NCI-H2196 (cell line): Measurements from ENCODE around the gene HIGD1B.

Source experiments
- DNase-seq: peaks from one replicate; lab custom pipeline; 2025; ENCODE audit not compliant: unreplicated experiment; lab: John Stamatoyannopoulos, UW

HIGD1B gene

DNA sequence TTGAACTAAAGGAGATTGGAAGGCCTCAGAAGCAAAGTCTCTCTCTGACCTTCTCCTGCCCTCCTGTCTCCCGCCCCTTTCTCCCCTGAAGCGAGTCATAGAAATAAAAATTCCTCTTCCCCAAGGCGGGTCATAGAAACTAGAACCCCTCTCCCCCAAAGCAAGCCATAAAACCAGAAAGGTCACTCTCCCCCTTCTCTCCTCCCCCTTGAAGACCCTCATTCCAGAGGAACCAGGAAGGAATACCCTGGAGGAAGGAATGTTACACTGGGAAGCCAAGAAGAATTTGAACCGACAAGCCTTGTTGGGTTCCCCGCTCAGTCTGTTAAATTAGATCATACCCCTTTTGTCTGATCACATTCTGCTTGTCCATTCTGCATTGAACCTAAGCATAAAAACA lies 14.9 kb upstream of the HIGD1B start:
- DNase-seq: no peak

DNA sequence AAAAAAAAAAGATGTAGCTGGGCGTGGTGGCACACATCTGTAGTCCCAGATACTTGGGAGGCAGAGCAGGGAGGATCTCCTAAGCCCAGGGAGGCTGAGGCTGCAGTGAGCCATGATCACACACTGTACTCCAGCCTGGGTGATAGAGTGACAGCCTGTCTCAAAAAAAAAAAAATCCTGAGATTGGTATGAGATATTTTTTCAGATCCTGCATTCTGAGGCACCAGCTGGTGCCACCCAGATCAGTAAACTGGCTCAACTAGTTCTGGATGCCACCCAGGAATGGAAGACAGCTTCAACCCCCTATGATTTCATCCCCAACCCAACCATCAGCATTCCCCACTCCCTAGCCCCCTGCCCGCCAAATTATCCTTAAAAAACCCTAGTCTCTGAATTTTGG lies 10.5 kb upstream of the HIGD1B start:
- DNase-seq: no peak

DNA sequence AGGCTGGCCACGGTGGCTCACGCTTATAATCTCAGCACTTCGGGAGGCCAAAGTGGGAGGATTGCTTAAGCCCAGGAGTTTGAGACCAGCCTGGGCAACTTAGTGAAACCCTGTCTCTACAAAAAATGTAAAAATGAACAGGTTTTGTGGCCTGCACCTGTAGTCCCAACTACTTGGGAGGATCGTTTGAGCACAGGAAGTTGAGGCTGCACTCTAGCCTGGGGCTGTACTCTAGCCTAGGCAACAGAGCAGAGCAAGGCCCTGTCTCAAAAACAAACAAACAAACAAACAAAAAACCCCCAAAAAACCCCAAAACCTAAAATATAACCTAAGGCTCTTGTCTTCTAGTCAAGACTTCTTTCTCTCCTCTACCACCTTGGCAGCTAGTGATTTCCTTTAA lies 7.4 kb upstream of the HIGD1B start:
- no peak for DNase-seq

DNA sequence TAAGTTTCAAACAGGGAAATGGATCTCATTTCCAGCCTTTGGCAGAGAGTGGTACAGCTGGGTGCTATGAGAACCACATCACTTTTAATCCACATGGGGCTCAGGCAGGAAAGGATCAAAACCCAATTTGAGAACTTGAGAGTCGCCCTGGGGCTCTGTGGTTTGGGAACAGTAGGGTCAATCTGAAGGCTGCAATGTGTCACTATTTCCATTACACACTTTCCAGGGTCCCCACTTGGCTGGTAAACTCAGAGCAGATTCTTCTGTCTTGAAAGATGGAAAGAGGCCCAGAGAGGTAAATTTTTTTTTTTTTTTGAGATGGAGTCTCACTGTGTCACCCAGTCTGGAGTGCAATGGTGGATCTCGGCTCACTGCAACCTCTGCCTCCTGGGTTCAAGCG lies 6.7 kb upstream of the HIGD1B start:
- no peak for DNase-seq

DNA sequence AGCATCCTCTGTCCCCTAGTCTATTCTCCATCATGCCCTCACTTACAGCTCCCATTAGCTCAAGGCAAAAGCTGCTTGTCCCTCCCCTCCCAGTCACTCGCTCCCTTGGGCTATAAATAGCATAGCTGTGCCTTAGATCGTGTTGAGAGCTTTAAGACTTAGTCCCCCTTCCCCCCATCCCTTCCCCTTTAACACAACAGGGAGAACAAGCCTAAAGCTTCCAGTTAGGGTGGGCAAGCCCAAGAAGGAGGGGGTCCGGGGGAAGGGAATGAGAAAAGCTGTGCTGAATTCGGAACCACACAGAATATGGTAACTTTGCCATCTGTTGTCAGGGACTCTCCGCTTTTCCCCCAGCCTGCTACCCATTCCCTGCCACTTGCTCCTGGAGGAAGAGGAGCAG lies 4.9 kb upstream of the HIGD1B start:
- DNase-seq: no peak

DNA sequence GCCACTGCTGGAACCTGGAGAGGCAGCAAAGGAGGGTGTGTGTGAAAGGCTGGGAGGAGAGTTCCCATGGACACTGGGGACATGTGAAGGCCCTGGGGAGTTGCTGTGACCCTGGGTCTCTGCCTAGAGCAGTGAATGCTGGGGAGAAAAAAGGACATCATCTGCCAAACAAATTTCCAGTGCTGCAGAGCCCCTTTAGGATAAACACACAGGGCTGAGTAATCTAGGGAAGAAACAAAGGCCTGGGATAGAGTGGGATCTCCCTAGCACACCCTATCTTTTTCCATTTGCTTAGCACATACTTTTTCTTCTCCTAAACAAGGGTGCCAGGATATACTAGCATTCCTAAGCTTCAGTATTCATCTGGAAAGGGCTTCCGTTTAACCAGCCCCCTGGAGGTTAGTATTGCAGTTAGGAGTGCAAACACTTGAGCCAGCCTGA lies 3.3 kb upstream of the HIGD1B start:
- no peak for DNase-seq

DNA sequence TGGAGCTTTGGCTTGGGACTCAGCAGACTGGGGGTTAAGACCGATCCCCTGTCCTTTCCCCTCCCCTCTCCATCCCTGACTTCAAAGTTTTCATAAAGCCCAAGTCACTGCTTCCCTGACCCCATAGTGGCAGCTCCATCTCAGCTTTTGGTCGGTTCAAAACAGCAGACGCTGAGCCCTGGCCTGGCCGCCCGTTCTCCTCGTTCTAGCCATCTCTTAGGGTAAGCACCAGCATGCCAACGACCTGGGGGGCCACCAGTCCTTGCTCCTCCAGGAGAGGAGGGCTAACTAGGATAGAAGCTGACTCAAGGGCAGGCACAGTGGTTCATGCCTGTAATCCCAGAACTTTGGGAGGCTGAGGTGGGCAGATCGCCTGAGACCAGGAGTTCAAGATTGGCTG lies 1.5 kb upstream of the HIGD1B start:
- DNase-seq: no peak

DNA sequence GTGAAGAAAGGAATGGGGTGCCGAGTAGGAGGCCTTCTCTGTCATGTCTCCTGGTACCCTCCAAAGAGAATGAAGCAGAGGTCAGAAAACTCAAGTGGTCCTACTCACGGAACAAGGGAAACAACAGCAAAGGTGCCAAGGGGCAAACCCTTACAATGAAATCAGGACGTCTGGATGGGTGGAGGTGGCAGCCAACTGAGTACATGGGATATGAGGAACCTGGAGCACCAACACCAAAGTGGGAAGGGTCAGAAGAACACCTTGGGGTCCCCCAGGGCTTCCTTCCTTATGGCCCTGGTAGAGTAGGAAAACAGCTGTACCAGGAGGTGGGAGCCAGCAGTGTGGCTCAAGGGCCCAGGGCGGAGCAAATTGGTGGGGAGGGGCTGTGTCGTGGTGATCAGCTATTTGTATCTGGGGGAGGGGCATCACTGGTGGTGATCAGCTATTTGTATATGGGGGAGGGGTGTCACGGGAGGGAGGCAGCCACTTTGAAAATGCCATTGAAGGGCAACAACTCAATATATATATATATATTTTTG lies 643 bp downstream of the HIGD1B start:
- DNase-seq: no peak

DNA sequence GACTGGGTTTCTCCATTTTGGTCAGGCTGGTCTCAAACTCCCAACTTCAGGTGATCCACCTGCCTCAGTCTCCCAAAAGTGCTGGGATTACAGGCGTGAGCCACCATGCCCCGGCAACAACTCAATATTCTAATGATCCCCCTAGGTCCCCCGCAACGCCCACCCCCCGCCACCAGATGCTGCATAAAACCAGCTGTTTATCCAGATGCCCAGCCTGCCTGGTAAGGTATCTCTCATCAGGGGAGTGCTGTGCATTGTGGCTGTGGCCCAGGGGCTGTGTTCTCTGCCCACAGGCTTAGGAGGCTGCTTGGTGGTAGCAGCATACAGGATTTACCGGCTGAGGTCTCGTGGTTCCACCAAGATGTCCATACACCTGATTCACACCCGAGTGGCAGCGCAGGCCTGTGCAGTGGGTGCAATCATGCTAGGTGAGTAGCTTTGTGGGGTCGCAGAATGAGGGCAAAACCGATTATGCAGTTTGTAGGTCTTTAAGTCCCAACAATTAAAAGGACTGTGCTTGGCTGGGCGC lies 1.3 kb downstream of the HIGD1B start:
- DNase-seq: no peak

DNA sequence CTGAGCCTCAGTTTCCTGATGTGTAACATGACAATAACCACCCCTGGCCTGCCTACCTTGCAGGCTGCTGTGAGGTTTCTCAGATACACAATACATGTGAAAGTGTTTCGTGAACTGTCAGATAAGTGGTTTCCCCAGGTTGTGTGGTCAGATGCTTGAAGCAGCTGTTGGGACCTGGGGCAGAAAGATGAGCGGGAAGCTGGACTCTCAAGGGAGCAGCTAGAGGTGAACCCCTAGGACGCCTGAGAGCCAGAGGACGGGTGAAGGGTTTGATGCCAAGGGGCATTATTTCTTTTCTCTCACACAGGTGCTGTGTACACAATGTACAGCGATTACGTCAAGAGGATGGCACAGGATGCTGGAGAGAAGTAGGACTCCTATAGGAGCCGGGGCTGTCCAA lies 2.3 kb downstream of the HIGD1B start:
- DNase-seq: no peak

DNA sequence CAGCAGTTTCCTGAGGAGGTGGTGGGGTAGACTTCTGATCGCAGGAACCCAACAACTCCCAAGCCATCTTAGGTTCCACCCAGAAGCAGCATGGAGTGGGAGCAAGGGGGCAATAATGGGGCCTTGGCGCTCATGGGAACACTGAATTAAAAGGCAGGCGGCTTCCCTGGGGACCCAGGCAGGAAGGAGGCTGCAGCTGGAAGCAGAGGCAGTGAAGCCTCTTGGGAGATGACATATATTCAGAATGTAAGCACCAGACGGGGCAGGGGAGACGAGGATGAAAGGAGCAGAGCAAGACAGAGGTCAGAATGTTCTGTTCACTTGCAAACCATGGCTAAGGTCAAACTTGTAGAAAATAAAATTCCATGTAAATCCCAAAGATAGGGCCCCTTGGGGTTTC lies 2.9 kb downstream of the HIGD1B start:
- no peak for DNase-seq

DNA sequence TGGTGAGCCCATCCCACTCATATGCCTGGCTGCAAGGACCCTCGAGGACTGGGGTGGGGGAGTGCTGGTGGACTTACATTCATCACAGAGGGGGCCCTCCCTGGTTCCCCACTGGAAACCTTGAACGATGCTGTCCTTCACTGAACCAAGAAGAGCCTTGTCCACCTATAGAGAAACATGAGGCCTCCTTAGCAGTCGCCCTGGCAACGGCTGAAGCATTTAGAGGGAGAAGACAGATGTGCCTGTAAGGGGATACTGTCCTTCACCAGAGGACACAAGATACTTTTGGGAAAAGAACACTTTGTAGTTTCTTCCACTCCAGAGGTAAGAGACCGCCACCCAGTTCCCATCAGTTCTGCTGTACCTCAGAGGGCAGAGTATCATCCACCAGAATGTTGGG lies 6.5 kb downstream of the HIGD1B start:
- DNase-seq: no peak

DNA sequence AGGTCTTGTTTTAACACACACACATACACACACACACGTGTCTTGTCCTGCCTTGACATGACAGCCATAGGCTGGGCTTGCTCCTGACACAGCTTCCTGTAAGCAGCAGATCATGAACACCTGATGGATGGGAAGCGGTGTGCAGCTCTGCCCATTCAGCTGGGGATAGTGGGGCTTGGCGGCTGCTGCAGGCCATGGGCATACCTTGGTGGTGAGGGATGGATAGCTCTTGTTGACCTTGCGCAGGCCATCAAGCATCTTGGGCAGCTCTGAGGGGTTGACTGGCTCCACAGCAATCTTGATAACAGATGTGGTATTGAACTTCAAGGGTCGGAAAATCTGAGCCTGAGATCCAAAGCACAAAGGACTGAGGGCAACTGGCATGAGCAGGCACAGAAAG lies 12.0 kb downstream of the HIGD1B start:
- no peak for DNase-seq

DNA sequence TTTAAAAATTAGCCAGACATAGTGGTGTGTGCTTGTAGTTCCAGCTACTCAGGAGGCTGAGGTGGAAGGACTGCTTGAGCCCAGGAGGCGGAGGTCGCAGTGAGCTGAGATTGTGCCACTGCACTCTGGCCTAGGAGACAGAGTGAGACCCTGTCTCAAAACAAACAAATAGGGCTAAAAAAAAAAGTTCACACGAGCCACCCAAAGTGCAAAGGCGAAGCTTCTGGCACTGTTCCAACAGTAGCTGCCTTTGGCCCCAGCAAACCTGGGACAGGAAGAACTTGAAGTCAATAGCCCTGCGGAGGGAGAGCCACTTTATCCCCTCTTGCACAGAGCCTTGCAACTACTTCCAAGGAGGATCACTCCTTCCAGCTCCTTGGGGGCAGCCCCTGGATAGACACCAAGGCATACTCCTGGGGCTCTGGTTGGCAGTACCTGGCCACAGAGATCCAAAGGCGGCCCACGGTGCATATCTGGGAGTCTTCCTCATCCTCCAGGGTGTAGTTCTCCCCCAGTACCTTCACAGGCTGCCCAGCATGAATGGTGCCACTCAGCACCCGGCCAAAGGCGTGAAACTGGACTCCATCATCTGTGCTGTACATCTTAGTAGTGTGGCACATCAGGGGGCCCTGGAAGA lies 14.7 kb downstream of the HIGD1B start:
- DNase-seq: no peak

DNA sequence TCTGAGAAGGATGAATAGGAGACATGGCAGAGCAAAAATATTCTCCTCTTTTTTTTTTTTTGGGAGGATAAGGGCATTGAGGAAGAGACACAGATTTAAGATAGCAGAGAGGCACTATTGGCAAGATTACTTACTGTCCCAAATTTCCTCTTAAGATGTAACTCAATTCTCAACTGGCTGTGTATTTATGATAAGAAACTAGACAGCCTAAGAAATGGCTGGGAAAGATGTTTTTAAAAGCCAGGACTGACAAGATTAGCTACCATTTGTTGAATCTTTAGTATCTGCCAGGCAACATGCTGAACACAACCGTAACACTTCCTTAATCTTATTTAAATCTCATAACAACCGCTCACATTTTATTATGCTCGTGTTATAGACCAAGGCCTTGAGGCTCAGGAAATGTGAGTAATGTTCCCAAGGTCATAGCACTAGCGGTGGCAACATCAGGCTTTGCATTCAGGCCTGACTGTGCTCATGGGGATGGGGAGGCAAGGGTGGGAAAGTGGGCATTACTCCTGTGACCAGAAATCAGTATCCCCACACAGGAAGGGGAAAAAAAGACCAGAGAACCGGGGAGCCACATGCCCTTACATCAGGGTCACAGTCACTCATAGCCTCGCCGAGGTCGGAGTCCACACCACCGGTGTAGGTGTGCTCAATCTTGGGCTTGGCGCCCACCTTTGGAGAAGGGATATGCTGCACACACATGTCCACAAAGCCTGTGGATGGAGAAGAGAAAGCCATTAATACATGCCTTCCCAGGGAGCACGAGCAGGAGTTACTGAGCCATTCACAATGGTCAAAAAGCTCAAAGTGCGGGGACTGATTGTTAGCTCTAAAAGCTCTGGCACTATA lies 15.6 kb downstream of the HIGD1B start:
- no peak for DNase-seq

DNA sequence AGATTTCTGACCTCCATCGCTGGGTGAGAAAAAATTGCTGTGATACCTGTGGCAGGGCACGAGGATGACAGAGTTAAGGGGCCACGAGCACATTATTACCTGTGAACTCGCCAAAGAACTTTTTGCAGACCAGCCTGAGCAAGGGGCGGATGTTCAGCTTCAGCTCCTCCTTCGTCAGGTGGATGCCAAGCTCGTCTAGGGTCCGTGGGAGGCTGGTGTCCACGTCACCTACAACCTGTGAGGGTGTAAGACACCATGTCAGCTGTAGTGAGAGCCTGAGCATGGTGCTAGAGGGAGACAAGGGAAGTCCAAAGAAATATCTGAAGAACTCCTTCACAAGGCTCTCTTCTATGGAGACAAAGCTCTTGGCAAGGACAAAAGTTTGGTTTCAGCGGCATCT lies 17.1 kb downstream of the HIGD1B start:
- DNase-seq: no peak

DNA sequence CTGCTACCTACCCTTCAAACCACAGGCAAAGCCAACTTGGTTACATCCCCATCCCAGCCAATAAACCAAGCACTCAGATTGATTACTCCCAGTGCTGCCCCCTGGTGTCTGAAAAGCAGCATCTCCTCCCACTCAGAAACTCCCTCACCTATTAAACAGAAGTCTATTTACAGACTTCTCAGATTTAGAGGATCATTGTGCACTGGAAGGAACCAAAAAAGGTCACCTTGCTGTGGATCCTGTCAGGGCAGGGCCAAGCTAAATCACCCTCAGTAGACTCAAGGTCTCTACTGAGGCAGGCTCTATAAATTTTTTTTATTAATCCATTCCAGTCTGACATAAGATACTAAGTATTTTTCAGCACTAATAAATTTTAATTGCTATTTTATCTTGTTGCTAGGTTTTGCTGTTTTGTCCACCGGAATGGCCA lies 17.6 kb downstream of the HIGD1B start:
- peak; percentile 75 for DNase-seq

DNA sequence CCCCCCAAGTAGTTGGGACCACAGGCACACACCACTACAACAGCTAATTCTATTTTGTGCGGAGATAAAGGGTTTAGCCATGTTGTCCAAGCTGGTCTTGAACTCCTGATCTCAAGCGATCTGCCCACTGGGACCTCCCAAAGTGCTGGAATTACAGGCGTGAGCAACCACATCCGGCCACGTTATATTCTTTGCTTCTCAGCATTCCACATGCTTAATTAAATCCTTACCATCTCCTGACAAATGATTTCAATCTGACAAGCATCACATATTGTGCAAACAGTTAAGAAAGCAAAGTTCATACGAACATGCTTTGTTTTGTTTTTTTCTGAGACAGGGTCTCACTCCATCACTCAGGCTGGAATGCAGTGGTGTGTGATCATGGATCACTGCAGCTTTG lies 18.2 kb downstream of the HIGD1B start:
- no peak for DNase-seq

DNA sequence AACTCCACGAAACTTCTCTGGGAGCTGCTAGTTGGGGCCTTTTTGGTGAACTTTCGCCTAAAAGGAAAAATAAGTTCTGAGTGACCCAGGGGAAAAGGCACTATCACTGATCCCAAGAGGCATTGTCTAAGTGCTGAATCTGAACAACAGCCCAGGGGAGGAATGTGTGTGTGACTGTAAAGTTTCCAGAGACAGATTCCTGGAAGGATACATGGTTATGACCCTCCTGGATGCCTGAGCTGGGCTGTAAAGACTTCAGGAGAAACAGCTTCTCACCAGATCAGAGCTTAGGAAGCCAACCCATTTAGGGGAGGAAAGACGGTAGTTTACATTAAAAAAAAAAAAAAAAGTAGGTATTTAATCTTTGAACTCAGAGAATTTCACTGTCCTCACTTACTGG lies 20.2 kb downstream of the HIGD1B start:
- DNase-seq: no peak

DNA sequence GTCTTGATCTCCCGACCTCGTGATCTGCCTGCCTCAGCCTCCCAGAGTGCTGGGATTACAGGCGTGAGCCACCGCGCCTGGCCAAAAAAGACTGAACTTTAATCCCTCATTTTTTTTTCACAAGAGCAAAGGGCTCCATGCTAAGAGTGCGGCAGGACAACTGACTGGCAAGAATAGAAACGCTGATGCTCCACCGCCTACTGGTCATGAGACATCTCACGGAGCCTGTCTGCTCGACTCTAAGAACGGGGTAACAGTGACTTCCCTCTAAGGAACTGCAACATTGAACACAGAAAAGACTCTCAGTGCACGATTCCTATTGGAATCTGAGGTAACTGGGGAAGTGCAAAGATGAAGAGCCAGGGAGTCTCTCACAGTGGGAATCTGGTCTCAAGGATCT lies 23.9 kb downstream of the HIGD1B start:
- no peak for DNase-seq

DNA sequence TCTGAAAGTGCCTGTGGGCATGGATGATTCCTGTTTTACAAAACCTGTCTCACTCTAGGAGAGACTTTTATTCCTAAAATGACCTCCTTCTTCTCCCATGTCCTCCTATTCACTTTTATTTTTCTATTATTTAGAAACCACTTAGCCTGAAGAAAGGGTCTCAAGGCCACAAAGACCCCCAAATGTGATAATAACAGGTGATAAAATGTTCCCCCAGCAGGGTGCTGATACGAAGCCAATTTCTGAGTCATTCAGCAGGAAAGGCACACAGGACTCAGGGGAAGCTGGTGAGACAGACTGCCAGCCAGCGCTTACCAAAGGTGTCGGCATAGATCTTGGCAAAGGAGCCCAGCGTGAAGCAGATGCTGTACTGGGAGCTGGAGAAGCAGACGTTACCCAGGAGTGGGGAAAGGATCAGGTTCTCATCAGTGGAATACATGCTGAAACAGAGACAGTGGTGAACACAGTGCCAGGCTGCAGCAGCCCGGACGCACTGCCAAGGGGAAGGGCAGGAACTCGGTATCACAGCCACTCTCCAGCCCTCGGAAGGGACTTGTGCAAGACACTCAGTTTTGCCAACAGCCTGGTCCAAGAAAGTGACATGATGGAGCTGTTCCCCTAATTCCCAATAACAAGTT lies 24.6 kb downstream of the HIGD1B start:
- DNase-seq: peak; percentile 89

DNA sequence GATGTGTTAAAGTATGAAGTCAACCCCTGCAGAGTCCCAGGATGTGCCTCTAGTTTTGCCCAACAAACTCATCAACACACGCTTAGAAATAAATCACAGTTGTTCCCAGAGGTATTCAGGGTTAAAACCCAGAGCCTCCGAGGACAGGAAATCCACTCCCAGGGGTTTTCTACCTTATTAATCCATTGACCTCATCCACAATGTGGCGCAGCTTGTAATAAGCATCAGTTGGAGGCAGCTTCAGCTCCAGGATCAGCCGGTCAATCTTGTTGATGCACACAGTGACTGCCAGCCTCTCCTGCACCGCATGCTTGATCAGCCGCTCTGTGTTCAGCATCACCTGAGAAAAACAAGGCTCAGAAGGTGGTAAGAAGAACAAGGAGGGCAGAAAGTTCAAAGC lies 28.1 kb downstream of the HIGD1B start:
- DNase-seq: no peak
